GM19328 (cell line): ENCODE data around the gene NUP188.

Source experiments
- ATAC-seq: cut with Tn5 transposase; IDR thresholded peaks from one replicate; pipeline ENCODE4 v1.9.1; 2021; ENCODE audit warnings: mild to moderate bottlenecking, moderate library complexity; ENCODE audit not compliant: unreplicated experiment

The NUP188 gene

GRCh38 chr9:128947527-128948301, at the start of gene NUP188, which contains the start of gene DOLK:
Gene NUP188 (plus strand): TSS chr9:128947699. CDS start chr9:128947720, 21 bp downstream.
Gene DOLK (minus strand): TSS chr9:128947603. CDS start chr9:128947303, 300 bp downstream.
- peak; percentile 74 for ATAC-seq

DNA sequence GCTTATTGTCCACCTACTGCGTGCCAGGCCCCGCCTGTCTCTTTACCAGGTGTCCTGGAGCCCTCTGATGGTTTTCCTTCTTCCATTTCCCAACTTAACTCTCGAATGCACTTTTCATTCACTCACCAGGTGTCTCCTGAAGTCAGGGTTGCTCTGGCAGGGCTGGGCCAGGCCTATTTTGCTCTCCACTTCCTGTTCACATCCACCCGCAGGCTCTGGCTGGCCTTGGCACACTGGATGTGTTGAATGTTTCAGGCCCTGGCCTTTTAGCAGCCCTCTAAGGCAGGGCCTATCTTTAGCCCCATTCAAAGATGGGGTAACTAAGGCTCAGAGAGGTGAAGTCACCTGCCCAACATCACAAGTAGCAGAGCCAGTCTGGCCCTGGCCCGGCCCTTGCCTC, 49.1 kb upstream of the NUP188 start:
- ATAC-seq = no peak

DNA sequence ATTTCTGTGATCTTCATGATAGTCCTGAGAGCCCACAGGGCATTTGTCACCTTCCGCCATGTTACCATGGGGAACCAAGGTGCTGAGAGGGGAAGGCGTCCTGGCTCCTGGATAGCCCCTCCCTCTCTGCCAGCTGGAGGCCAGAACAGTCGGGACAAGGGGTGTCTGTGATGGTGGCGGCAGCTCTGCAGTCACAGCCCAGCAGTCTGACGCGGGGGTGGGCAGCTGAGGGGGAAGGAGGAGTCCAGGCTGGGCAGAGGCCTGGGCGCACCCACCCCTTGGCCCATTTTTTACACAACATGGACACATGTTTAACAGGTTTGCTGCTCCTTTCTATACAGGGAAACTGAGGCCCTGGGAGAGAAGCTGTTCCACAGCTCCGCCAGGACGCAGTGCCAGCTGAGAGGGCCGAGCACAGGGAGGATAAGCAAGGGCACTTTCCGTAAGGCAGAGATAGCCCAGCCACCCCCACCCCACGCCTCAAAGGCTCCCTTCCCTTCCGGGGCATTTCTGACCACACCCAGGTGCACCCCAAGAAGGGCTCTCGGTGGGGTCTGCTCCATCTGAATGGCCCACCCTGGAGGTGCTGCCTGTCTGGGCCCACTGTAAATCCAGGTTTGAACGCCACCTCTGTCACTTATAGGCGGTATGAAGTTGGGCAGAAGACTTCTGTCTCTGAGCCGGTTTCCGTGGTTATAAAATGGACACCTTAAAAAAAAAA, 48.5 kb upstream of the NUP188 start:
- no peak for ATAC-seq

DNA sequence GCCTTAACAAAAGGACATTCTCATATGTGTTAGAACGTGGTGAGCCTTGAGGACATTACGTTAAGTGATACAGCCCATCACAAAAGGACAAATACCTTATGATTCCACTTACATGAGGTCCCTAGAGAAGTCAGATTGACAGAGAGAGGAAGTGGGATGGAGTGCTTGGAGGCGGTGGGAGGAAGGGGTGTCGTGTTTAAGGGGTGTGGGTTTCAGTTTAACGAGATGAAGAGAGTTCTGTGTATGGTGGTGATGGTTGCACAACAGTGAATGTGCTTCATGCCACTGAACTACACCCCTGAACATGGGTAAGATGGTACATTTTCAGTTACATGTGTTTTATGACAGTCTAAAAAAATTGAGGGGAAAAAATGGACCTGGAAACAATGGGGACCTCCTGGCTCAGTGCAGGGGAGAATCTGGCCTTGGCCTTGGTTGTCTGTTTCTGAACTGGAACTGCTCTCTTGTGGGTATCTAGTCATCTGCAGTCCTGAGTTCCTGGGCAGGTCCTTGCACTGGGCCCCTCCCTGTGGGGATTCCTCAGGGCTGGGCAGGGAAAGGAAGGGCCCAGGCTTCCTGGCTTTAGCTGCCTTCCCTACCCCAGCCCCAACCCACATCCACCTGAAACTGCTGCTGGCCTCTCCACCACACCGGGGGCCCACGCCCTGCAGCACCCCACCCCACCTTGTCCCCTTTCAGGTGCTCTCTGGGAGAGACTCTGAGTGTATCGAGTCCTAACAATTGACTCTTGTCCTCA, 47.8 kb upstream of the NUP188 start:
- ATAC-seq = no peak

GRCh38 chr9:128901379-128901778, 46.1 kb upstream of the NUP188 start:
- ATAC-seq = no peak

- no peak for ATAC-seq
Measured at GRCh38 chr9:128901822-128902221, 45.7 kb upstream of the NUP188 start.

DNA sequence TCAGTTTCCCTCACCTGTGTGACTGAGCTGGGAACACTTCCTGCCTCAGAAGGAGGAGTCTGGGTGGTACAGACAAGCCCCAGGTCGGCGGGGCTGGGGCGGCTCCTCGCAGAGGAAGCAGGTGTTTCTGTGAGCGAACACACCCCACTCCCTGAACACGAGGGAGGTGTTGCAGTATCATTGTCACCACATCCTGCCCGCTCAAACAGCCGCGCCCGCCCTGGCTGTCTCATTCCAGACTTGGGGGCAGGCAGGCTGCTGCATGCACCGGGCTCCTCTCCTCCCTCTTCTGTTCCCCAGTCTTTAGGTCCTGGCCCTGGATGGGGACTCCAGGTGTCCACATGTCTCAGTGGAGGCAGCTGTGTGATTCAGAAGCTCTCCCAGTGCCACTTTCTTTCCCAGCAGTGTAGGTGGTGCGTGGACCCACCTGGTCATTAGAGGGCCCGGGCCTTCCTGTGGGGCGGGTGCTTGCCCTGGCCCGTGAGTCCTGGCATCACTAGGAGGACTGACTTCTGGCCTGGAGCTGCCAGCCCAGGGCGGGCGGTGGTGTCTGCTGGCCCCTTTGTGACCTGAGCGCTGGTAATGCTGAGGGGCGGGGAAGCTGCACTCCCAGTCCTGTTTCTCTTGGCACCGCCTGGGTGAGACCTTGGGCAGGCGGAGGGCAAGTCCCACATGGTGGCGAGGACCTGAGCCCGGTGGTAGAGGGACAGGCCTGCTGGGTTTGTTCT, 45.0 kb upstream of the NUP188 start:
- peak; percentile 78 for ATAC-seq

- ATAC-seq = no peak
Measured at GRCh38 chr9:128903079-128903461, 44.4 kb upstream of the NUP188 start.

GRCh38 chr9:128903871-128904620, 43.5 kb upstream of the NUP188 start:
- no peak for ATAC-seq

- no peak for ATAC-seq
Measured at GRCh38 chr9:128905964-128906363, 41.5 kb upstream of the NUP188 start.

DNA sequence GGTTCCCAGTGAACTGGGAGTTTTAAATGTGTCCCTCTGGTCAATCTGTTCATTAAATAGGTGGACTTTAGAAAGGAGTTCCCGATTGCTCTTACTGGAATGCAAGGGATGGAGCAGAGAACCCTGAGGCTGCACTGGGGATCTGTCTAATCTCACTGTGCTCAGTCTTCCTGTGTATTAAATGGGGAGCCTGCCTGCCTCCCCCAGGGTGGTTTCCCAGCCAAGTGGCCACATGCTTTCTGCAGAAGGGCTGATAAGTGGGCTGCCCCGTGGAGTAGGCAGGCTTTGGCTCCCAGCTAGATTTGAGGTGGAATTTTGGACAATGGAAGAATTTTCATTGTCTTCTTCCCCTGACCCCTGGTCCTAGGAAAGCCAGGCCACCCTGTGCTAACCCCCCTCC, 40.8 kb upstream of the NUP188 start:
- ATAC-seq = no peak

DNA sequence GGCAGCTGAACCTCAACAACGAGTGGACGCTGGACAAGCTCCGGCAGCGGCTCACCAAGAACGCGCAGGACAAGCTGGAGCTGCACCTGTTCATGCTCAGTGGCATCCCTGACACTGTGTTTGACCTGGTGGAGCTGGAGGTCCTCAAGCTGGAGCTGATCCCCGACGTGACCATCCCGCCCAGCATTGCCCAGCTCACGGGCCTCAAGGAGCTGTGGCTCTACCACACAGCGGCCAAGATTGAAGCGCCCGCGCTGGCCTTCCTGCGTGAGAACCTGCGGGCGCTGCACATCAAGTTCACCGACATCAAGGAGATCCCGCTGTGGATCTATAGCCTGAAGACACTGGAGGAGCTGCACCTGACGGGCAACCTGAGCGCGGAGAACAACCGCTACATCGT, 39.1 kb upstream of the NUP188 start:
- no peak for ATAC-seq

- ATAC-seq = no peak
Measured at GRCh38 chr9:128909859-128910258, 37.6 kb upstream of the NUP188 start.

DNA sequence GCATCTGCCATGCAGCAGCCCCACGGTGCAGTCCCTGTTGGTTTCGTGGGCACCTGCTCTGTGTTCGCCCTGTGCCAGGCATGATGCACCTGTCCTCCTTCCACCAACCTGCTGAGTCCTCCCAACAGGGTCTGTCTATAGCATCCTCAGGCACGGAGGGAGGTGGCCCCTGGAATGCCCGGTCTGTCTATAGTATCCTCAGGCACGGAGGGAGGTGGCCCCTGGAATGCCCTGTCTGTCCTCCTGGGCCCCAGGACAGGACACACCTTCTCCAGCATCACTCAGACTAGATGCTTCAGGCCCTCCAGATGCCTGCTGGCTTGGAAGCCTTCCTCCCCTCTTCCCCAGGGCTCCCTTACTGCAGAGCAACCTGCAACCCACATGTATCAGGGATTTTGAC, 36.6 kb upstream of the NUP188 start:
- ATAC-seq = no peak

DNA sequence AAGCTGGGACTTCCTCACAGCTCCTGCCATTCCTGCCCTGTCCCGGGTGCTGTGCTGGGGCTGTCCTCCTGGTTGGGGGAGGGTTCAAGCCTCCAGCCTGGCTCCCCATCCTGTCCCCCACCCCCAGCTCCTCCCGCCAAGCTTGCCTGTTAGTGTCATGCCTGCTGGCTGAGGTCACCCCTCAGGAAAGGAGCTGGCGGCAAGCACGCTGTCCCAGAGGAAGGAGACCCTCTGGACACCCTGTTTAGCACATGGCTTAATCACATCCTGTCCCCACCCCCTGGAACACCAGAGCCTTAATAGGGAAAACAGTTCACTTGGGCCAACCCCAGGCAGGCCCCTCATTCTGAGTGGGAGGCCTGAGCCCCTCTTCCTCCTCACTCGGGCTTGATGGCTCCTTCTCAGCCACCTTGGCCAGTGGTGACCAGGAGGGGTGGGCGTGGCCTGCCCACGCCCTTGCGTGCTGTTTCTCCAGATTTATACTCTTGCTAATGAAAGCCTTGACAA, 35.9 kb upstream of the NUP188 start:
- ATAC-seq = no peak

GRCh38 chr9:128912270-128912853, 35.1 kb upstream of the NUP188 start:
- no peak for ATAC-seq

DNA sequence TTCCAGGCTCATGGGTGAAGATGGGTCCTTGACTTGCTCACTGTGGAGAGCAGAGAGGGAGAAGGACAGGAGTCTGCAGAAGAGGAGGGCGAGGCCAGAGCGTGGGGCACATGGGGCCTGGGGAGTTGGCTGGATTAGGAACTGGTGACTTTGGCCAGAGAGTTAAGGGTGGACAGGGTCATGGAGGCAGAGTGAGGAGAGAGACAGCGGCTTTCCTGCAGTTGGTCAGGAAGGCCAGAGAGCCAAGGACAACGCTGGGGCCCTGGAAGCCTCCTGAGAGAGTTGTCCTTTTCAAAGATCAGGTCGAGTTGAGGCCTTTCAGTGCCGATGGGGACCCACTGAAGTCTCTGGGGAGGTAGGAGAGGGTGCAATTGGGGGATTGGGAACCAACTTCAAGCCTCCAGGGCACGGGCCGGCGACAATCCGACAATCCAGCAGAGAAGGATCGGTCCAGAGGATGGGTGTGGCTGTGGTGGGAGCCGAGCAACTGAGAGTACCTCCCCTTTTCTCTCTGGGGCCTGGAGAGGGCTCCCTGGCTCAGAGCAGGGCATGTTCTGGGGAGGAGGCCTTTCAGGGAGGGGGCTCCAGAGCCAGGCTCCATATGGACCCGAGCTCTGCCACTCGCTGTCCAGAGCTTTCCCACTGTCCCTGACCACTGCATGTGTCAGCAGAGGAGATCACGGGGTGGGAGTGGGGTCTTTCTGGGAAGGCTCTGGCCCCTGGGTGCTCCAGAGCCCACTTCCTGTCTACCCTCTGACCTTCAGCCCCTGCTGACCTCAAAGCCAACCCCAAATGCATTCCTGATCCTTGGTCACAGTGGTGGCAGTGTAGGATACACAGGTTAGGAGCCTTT, 34.2 kb upstream of the NUP188 start:
- ATAC-seq = no peak

DNA sequence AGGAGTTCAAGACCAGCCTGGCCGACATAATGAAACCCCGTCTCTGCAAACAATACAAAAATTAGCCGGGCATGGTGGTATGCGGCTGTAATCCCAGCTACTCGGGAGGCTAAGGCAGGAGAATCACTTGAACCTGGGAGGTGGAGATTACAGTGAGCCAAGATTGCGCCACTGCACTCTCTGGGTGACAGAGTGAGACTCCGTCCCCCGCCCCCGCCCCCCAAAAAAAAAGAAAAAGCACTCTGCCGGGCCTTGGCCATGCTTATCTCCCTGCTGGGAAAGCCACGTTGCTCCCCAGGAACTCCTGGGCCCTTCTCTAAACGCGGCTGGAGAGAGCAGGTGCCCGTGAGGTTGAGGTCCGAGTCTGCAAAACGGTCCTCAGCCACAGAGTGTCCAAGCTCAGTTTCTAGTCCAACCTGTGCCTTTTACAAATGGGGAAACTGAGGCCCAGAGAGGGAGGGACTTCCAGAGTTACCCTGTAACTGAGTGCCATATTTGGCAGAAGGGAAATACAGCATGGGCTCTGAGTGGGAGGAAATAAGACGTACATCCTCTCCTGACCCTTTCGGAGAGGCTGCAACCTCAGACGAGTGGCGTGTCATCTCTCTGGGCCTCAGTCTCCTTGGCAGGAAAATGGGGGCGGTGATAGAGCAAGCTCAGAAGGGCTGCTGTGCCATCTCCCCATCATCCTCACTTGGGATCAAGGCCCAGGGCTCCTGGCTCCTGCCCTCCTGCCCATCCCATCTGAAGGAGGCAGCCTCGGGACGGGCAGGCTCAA, 33.3 kb upstream of the NUP188 start:
- ATAC-seq = no peak
